ENCODE data around the gene ATXN7L1.

DNA sequence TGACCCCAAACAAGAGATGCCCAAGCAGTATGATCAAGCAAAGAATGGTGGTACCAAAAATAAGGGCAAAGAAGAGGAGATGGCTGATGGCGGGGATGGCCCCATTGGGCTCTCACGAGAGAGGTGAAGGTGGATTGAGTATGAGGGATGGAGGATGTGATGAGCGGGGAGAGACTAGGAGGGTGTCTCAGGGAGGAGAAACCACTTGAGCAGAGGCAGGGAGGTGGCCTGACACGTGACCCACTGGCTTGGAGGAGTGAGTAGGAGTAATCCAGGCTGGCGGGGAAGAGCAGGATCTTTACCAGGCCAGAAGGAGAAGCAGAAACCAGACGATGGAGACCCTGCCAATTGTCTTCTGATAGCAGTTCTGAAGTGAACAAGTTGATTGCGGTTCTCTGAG is 33.3 kb upstream of the ATXN7L1 start:
- TF ChIP-seq GATA2 (IDR thresholded peaks at IDR 0.05; ENCODE audit: low read depth, low read length), result no peak
- TF ChIP-seq GATA3 (IDR thresholded peaks at IDR 0.05; ENCODE audit: low read depth, low read length), result no peak

Measured in SH-SY5Y (cell line).